Heart left ventricle (tissue), 16 donors: ENCODE measurements around the gene LINC01488. TPM values are rescaled to one million over a fixed set of nuclear protein-coding genes. Genes with fewer than 3 reads are reported as not detected.
A peak's percentile ranks its signal among the peaks of the same experiment; 100 is the strongest.

Experiments used
- ATAC-seq, 4 donors: fragments of 200-7000 bp; cut with Tn5 transposase; one replicate each; pipeline ENCODE4 v1.9.1; 2020 to 2022; ENCODE audit warnings: moderate library complexity in 4 of 4, mild to moderate bottlenecking in 3 of 4, moderate number of reproducible peaks in 1 of 4
- DNase-seq, 5 donors: peaks; one replicate each; pipeline ENCODE4 v3.0.0-alpha.2; 2020
- H3K27ac ChIP-seq, 12 donors: fragments of 200-600 bp; sonication (generic) in 4 of 12; one replicate each; pipeline versions ENCODE4 v1.5.0 to v1.8.0; 2016 to 2022; ENCODE audit warnings: mild to moderate bottlenecking in 2 of 12
- H3K27me3 ChIP-seq, 9 donors: fragments of 200-600 bp; sonication (generic) in 2 of 9; one replicate each; pipeline versions ENCODE4 v1.5.1 to v1.8.0; 2016 to 2022; ENCODE audit warnings: mild to moderate bottlenecking in 3 of 9
- H3K36me3 ChIP-seq, 9 donors: fragments of 200-600 bp; sonication (generic) in 2 of 9; one replicate each; pipeline versions ENCODE4 v1.5.0 to v1.8.0; 2018 to 2022; ENCODE audit warnings: mild to moderate bottlenecking in 2 of 9
- H3K4me1 ChIP-seq, 12 donors: fragments of 200-600 bp; sonication (generic) in 4 of 12; one replicate each; pipeline versions ENCODE4 v1.5.0 to v1.8.0; 2016 to 2022; ENCODE audit warnings: mild to moderate bottlenecking in 3 of 12
- H3K4me3 ChIP-seq, 12 donors: fragments of 200-600 bp; sonication (generic) in 4 of 12; one replicate each; pipeline versions ENCODE4 v1.5.0 to v1.8.0; 2017 to 2022; ENCODE audit warnings: mild to moderate bottlenecking in 9 of 12, moderate library complexity in 4 of 12
- H3K9me3 ChIP-seq, 12 donors: fragments of 200-600 bp; sonication (generic) in 4 of 12; one replicate each; pipeline versions ENCODE4 v1.5.0 to v1.8.0; 2016 to 2022; ENCODE audit warnings: mild to moderate bottlenecking in 1 of 12
- POLR2A ChIP-seq, 2 donors: fragments of 450-650 bp; IDR thresholded peaks; one replicate each; pipeline ENCODE4 v1.6.1; 2017; ENCODE audit warnings: antibody characterized with exemption in 2 of 2, mild to moderate bottlenecking in 2 of 2, moderate library complexity in 2 of 2
- WGBS, 4 donors: extraction: QIAGEN DNeasy Blood & Tissue Kit in 2 of 4; methylation state at CpG; one replicate each; pipeline versions ENCODE4 v1.1.5 to v1.1.7; 2013 to 2018; 5-methylcytosine and 5-hydroxymethylcytosine counted together
- intact Hi-C, 10 donors: fragments of 100-400 bp; cut with DNase I; formaldehyde crosslinking; loops; one replicate each; pipeline versions ENCODE4 v1.11.1 to v1.14.2; 2022
- polyA plus RNA-seq, 2 donors: library from polyadenylated mRNA; stranded (reverse); fragments of 200-250 nt; gene quantifications; one replicate each; pipeline ENCODE4 v1.2.3, GENCODE V29; 2013
- total RNA-seq, 9 donors: library from RNA; depleted of rRNA in 2 of 9; stranded (reverse); fragments of >200 nt in 2 of 9; fragmentation: NEBNext Ultra II Directional in 3 of 9; extraction: Animal tissue kit (Norgen Biotek cat#: 25700) in 3 of 9; gene quantifications; one replicate each; pipeline versions ENCODE4 v1.1.0 to v1.2.4, GENCODE V29; 2016 to 2023
- TF ChIP-seq, protein P1 (sequence below), 12 donors: fragments of 200-600 bp; sonication (generic) in 4 of 12; IDR thresholded peaks; one replicate each; pipeline versions ENCODE4 v1.5.0 to v1.8.0; 2018 to 2022; ENCODE audit warnings: antibody characterized with exemption in 12 of 12, mild to moderate bottlenecking in 5 of 12
- donor health status: ischemic (EF 13 %, LVEDD 7.1; RV severe dilation, severe dysfunction).
- donor health status: healthy with polysubstance abuse.
- donor health status: DM: no; HTN: yes; CAD: no.
- donor health status: DM: no; HTN: no; CAD: no.
- donor health status: ischemic (EF 25% LVEDD 6.9; RV normal size, moderate dysfunction).
- donor health status: ischemic (EF 25% LVEDD 5.7; RV mildly dilated, moderate dysfunction).
- donor health status: healthy.
- donor health status: DM: yes; HTN: yes; CAD: no.
- donor health status: ischemic (EF 35%, LVEDD 5.7; RV mildly dilated, moderate dysfunction).
- donor health status: nonischemic (EF 11% LVEDD 7.7; RV severe dilation, severe dysfunction).
- donor health status: DM: yes; HTN: yes; CAD: no.
- donor health status: PGD.
- donor health status: ischemic (EF 29% LVEDD 5.4; RV normal size, mild dysfunction).
- donor health status: nonischemic (EF 23%, LVEDD 6.1; RV moderate dilation, normal function).

LINC01488 gene
- total and polyA plus RNA-seq, 11 donors, result 0.04 to 0.42 (median 0.14) TPM; not detected in 5

DNA sequence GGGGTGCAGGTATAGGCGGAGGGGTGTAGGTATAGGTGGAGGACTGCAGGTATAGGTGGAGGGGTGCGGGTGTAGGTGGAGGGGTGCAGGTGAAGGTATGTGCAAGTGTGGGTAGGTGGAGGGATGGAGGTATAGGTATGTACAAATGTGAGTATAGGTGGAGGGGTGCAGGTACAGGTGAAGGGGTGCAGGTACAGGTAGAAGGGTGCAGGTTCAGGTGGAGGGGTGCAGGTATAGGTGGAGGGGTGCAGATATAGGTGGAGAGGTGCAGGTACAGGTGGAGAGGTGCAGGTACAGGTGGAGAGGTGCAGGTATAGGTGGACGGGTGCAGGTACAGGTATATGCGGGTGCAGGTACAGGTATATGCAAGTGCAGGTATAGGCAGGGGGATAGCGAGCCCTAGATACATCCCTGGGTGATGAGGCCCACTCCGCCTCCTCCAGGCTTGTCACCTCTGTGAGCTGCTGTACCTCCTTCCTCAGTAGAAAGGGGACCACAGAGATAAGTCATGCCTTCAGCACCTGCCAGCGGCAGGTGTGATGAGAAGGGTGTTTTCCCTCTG, 17.2 kb downstream of the LINC01488 start:
- DNase-seq, result peak in 1 of 5 donors; percentile 16
- Histone ChIP-seq H3K9me3 (no peaks in the 10 kb centered on the region), H3K4me3 (no peak overlapping the region), H3K27ac (no peak overlapping the region), H3K4me1 (peaks cover 3 to 64% (median 28%) of the 10 kb centered on the region in 12 donors), H3K36me3 (no peaks in the 10 kb centered on the region), H3K27me3 (no peaks in the 10 kb centered on the region)
- ATAC-seq, result no peak
- intact Hi-C loops, result loop anchor here in 6 of 10 donors (5.0 to 10.0 kb wide), 5 partner anchors 136 to 374 kb away; partner anchors contain the start of gene CCND1 (in 2 of the 6)
- TF ChIP-seq, protein P1, sequence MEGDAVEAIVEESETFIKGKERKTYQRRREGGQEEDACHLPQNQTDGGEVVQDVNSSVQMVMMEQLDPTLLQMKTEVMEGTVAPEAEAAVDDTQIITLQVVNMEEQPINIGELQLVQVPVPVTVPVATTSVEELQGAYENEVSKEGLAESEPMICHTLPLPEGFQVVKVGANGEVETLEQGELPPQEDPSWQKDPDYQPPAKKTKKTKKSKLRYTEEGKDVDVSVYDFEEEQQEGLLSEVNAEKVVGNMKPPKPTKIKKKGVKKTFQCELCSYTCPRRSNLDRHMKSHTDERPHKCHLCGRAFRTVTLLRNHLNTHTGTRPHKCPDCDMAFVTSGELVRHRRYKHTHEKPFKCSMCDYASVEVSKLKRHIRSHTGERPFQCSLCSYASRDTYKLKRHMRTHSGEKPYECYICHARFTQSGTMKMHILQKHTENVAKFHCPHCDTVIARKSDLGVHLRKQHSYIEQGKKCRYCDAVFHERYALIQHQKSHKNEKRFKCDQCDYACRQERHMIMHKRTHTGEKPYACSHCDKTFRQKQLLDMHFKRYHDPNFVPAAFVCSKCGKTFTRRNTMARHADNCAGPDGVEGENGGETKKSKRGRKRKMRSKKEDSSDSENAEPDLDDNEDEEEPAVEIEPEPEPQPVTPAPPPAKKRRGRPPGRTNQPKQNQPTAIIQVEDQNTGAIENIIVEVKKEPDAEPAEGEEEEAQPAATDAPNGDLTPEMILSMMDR (IDR thresholded peaks at IDR 0.05), result no peak
- TF ChIP-seq POLR2A (IDR thresholded peaks at IDR 0.05), result no peak
- WGBS, 4 donors, result 83 to 95% (median 88%) methylated on average over 7 of the region's 7 CpGs

DNA sequence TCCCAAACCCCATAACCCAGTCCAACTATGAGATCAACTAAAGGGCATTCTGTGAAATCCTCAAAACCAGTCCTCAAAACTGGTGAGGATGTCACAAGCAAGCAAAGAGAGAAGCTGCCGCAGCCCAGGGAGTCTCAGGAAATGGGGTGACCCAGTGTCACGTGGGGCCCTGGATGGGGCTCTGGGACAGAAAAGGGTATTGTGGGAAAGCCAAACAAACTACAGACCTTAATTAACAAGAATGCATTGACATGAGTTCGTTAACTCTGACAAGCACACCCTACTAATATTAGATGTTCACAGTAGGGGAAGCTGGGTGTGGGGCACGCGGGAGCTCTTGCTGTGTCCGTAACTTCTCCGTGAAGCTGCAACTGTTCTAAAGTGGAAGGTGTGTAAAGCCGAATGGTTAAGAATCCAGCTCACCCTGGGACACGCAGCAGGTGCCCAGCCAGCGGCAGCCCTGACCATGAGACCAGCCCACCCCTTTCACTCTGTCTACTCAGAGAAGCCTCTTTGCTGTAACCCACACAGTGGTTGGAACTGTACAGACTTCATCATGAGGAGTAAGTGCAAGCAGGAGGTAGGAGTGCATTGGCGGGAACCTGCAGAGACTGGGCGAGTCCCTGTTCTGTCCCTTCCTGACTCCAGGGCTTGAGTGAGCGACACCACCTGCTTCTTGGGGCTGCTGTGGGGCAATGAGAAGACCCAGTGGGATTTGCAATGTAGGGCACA, 17.9 kb downstream of the LINC01488 start:
- ATAC-seq, result no peak
- H3K27ac ChIP-seq, result no peak overlapping the region
- 68 to 78% (median 74%) methylated on average over 12 to 13 of the region's 13 CpGs for WGBS, 4 donors
- no peak for TF ChIP-seq POLR2A (IDR thresholded peaks at IDR 0.05)
- TF ChIP-seq, protein P1 (IDR thresholded peaks at IDR 0.05), result no peak
- peaks cover 3 to 58% (median 28%) of the 10 kb centered on the region in 12 donors for H3K4me1 ChIP-seq
- no peaks in the 10 kb centered on the region for H3K9me3 ChIP-seq
- no peaks in the 10 kb centered on the region for H3K36me3 ChIP-seq
- intact Hi-C loops, result loop anchor here in 6 of 10 donors (5.0 to 10.0 kb wide), 5 partner anchors 135 to 375 kb away; partner anchors contain the start of gene CCND1 (in 2 of the 6)
- DNase-seq, result peak in 1 of 5 donors; percentile 29
- no peak overlapping the region for H3K4me3 ChIP-seq
- no peaks in the 10 kb centered on the region for H3K27me3 ChIP-seq

DNA sequence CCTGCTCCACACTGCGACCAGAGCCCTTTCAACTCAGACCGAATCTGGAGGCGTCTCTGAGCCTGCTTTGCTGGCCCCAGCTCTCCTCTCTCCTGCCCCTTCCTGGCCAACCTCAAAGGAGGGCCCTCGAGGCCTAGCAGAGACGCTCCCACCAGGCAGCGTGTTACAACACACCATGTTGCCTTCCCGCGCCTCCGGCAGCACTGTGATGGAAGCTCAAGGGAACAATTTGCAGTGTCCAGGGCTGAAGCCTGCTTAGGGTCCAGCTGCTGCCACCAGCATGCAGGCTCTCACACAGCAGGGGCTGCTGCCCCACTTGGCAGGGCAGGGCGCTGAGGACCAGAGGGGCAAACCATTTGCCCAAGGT, 18.4 kb downstream of the LINC01488 start:
- Histone ChIP-seq H3K4me1 (peaks cover 3 to 53% (median 25%) of the 10 kb centered on the region in 12 donors), H3K9me3 (no peaks in the 10 kb centered on the region), H3K4me3 (no peak overlapping the region), H3K36me3 (no peaks in the 10 kb centered on the region), H3K27ac (no peak overlapping the region), H3K27me3 (no peaks in the 10 kb centered on the region)
- 76 to 91% (median 80%) methylated on average over 7 to 10 of the region's 10 CpGs for WGBS, 4 donors
- TF ChIP-seq, protein P1 (IDR thresholded peaks at IDR 0.05), result no peak
- no peak for TF ChIP-seq POLR2A (IDR thresholded peaks at IDR 0.05)
- intact Hi-C loops, result loop anchor here in 6 of 10 donors (5.0 to 10.0 kb wide), 5 partner anchors 135 to 375 kb away; partner anchors contain the start of gene CCND1 (in 2 of the 6)
- DNase-seq (peak in 1 of 5 donors; percentile 34), ATAC-seq (no peak)
